ENCODE data around the gene LRRC27.

- TF ChIP-seq MAX (IDR thresholded peaks at IDR 0.05) (no peak), EP300 (IDR thresholded peaks at IDR 0.05; ENCODE audit: borderline replicate concordance) (no peak), YY1 (IDR thresholded peaks at IDR 0.05; ENCODE audit: low read depth) (no peak), NFIC (IDR thresholded peaks at IDR 0.05) (no peak), REST (IDR thresholded peaks at IDR 0.05; ENCODE audit: low read depth) (no peak), USF1 (IDR thresholded peaks at IDR 0.05) (no peak), CEBPB (IDR thresholded peaks at IDR 0.05) (no peak), TCF12 (IDR thresholded peaks at IDR 0.05; ENCODE audit: low read depth) (no peak)
Observed at GRCh38 chr10:132408367-132408781, 76.4 kb downstream of the LRRC27 start.
